HepG2 (cell line): ENCODE measurements around the gene CSKMT. TPM values are rescaled to one million over a fixed set of nuclear protein-coding genes. Genes with fewer than 3 reads are reported as not detected.
A peak's percentile ranks its signal among the peaks of the same experiment; 100 is the strongest.

ENCODE experiments used
- ATAC-seq: fragments of 200-7000 bp; cut with Tn5 transposase; 3 replicates; pipeline ENCODE4 v1.9.1; 2020; ENCODE audit warnings: mild to moderate bottlenecking, moderate library complexity
- BruUV-seq: library from RNA; stranded (reverse); fragments of 400-500 nt; replicated peaks from 2 replicates; lab custom pipeline; 2021; lab: Mats Ljungman, UMichigan
- CTCF ChIA-PET: fragments of 300-600 bp; formaldehyde crosslinking; extraction: SDS; loops from one replicate; lab custom pipeline; 2021; ENCODE audit warnings: low total read pairs, inconsistent platforms, low intra/inter-chr PET ratio; lab: Yijun Ruan, JAX
- POLR2A ChIA-PET: fragments of 350-600 bp; sonication (Branson Sonifier 250); formaldehyde crosslinking; loops from one replicate; lab custom pipeline; 2020; ENCODE audit warnings: antibody characterized with exemption, inconsistent platforms; lab: Yijun Ruan, JAX
- DNase-seq: peaks from one replicate; pipeline ENCODE4 v3.0.0-alpha.2; 2015; ENCODE audit warnings: low spot score
- FAIRE-seq: peaks from 3 replicates; lab custom pipeline; 2011; peaks lifted over from hg19 to GRCh38; lab: Jason Lieb, UNC
- H2AFZ ChIP-seq: one replicate; pipeline ENCODE4 v1.6.1; 2011; ENCODE audit warnings: low read length, inconsistent platforms
- H3K27ac ChIP-seq: fragments of 300-600 bp; 3 replicates; pipeline ENCODE4 v1.8.0; 2011; ENCODE audit warnings: mixed run types, mild to moderate bottlenecking, mixed read lengths, low read length, inconsistent platforms; ENCODE audit not compliant: insufficient read depth; ENCODE audit errors: extremely low read length
- H3K27me3 ChIP-seq, 2 experiments: fragments of 200-600 bp in 1 of 2; 2 replicates in 1 of 2; 3 replicates in 1 of 2; pipeline versions ENCODE4 v1.6.0 to v1.8.0; 2011; ENCODE audit warnings: low read length in 2 of 2, mild to moderate bottlenecking in 2 of 2, moderate library complexity in 2 of 2, inconsistent platforms in 1 of 2; ENCODE audit not compliant: insufficient read depth in 2 of 2, control insufficient read depth in 1 of 2
- H3K36me3 ChIP-seq, 2 experiments: fragments of 200-600 bp in 1 of 2; replicated peaks in 1 of 2; 2 replicates in 1 of 2; 3 replicates in 1 of 2; pipeline versions ENCODE4 v1.5.1 to v1.8.0; 2011; ENCODE audit warnings: low read length in 2 of 2, inconsistent platforms in 1 of 2; ENCODE audit not compliant: insufficient read depth in 2 of 2, control insufficient read depth in 1 of 2
- H3K4me1 ChIP-seq: 2 replicates; pipeline ENCODE4 v1.5.1; 2012; ENCODE audit warnings: low read length, inconsistent platforms; ENCODE audit not compliant: insufficient read depth
- H3K4me2 ChIP-seq: 2 replicates; pipeline ENCODE4 v1.6.0; 2011; ENCODE audit warnings: low read depth, low read length, inconsistent platforms
- H3K4me3 ChIP-seq, 3 experiments: fragments of 200-600 bp in 1 of 3; sonication (generic), shearing (Covaris generic) in 1 of 3; replicated peaks in 1 of 3; 2 replicates each; pipeline ENCODE4 v1.5.1; 2011 to 2016; ENCODE audit warnings: low read length in 3 of 3, inconsistent platforms in 2 of 3, low read depth in 2 of 3, mild to moderate bottlenecking in 2 of 3, control low read depth in 1 of 3, mixed read lengths in 1 of 3; ENCODE audit not compliant: insufficient read depth in 1 of 3
- H3K79me2 ChIP-seq: one replicate; pipeline ENCODE4 v1.6.1; 2011; ENCODE audit warnings: low read length, inconsistent platforms; ENCODE audit not compliant: insufficient read depth
- H3K9ac ChIP-seq: 2 replicates; pipeline ENCODE4 v1.6.0; 2011; ENCODE audit warnings: mild to moderate bottlenecking, low read depth, low read length, inconsistent platforms; ENCODE audit not compliant: insufficient read depth
- H3K9me3 ChIP-seq: 2 replicates; pipeline ENCODE4 v1.5.1; 2012; ENCODE audit warnings: mild to moderate bottlenecking, low read length
- H4K20me1 ChIP-seq: 2 replicates; pipeline ENCODE4 v1.6.0; 2011; ENCODE audit warnings: inconsistent platforms, mild to moderate bottlenecking, low read length, moderate library complexity; ENCODE audit not compliant: insufficient read depth
- ATAD3A ChIP-seq: sonication (generic); formaldehyde crosslinking; IDR thresholded peaks from 2 replicates; pipeline ENCODE4 v1.4.0; 2020; ENCODE audit warnings: missing genetic modification reagents
- CHD4 ChIP-seq: fragments of 200-600 bp; sonication (generic); IDR thresholded peaks from 2 replicates; pipeline ENCODE4 v1.7.0; 2017; ENCODE audit warnings: mild to moderate bottlenecking, low read length, borderline replicate concordance
- DMAP1 ChIP-seq: IDR thresholded peaks from 2 replicates; pipeline ENCODE4 v1.6.1; 2016
- DPF2 ChIP-seq: sonication (generic); formaldehyde crosslinking; IDR thresholded peaks from 2 replicates; pipeline ENCODE4 v1.4.0; 2020; ENCODE audit warnings: mild to moderate bottlenecking, low read depth, missing genetic modification reagents, borderline replicate concordance
- HDAC2 ChIP-seq: sonication (generic); formaldehyde crosslinking; IDR thresholded peaks from 2 replicates; pipeline ENCODE4 v1.4.0; 2020; ENCODE audit warnings: missing genetic modification reagents
- KDM6A ChIP-seq: IDR thresholded peaks from 2 replicates; pipeline ENCODE4 v1.6.1; 2016; ENCODE audit warnings: low read depth
- MTF2 ChIP-seq: sonication (generic); formaldehyde crosslinking; IDR thresholded peaks from 2 replicates; pipeline ENCODE4 v1.5.0; 2020; ENCODE audit warnings: missing genetic modification reagents, borderline replicate concordance
- NCOA5 ChIP-seq: sonication (generic); formaldehyde crosslinking; IDR thresholded peaks from 2 replicates; pipeline ENCODE4 v1.4.0; 2020; ENCODE audit warnings: missing genetic modification reagents
- SP140L ChIP-seq: sonication (generic); formaldehyde crosslinking; IDR thresholded peaks from 2 replicates; pipeline ENCODE4 v1.4.0; 2020; ENCODE audit warnings: missing genetic modification reagents, borderline replicate concordance
- SRY ChIP-seq: sonication (generic); formaldehyde crosslinking; IDR thresholded peaks from 2 replicates; pipeline ENCODE4 v1.8.0; 2022; ENCODE audit warnings: mild to moderate bottlenecking, missing genetic modification reagents
- TSC22D2 ChIP-seq: sonication (generic); formaldehyde crosslinking; IDR thresholded peaks from 2 replicates; pipeline ENCODE4 v1.5.1; 2020; ENCODE audit warnings: missing genetic modification reagents, mild to moderate bottlenecking, borderline replicate concordance
- ZFP36L2 ChIP-seq: sonication (generic); formaldehyde crosslinking; IDR thresholded peaks from 2 replicates; pipeline ENCODE4 v1.4.0; 2020; ENCODE audit warnings: missing genetic modification reagents
- ZFP90 ChIP-seq: sonication (generic); formaldehyde crosslinking; IDR thresholded peaks from 2 replicates; pipeline ENCODE4 v1.8.0; 2022; ENCODE audit warnings: missing genetic modification reagents, mild to moderate bottlenecking, inconsistent platforms, borderline replicate concordance
- ZHX1 ChIP-seq: sonication (generic); formaldehyde crosslinking; IDR thresholded peaks from 2 replicates; pipeline ENCODE4 v1.8.1; 2022; ENCODE audit warnings: low read depth, mild to moderate bottlenecking, missing genetic modification reagents
- ZNF124 ChIP-seq: sonication (generic); formaldehyde crosslinking; IDR thresholded peaks from 2 replicates; pipeline ENCODE4 v1.4.0; 2020; ENCODE audit warnings: missing genetic modification reagents
- ZNF232 ChIP-seq: sonication (generic); formaldehyde crosslinking; IDR thresholded peaks from 2 replicates; pipeline ENCODE4 v1.4.0; 2020; ENCODE audit warnings: missing genetic modification reagents, borderline replicate concordance
- ZNF263 ChIP-seq: sonication (generic); formaldehyde crosslinking; IDR thresholded peaks from 2 replicates; pipeline ENCODE4 v1.4.0; 2020; ENCODE audit warnings: missing genetic modification reagents
- ZNF296 ChIP-seq: sonication (generic); formaldehyde crosslinking; conservative IDR thresholded peaks from 2 replicates; pipeline ENCODE4 v1.5.0; 2020; ENCODE audit warnings: mild to moderate bottlenecking, missing genetic modification reagents
- ZNF556 ChIP-seq: sonication (generic); formaldehyde crosslinking; IDR thresholded peaks from 2 replicates; pipeline ENCODE4 v1.4.0; 2020; ENCODE audit warnings: mild to moderate bottlenecking, missing genetic modification reagents, borderline replicate concordance
- ZNF562 ChIP-seq: sonication (generic); formaldehyde crosslinking; IDR thresholded peaks from 2 replicates; pipeline ENCODE4 v1.8.0; 2022; ENCODE audit warnings: missing genetic modification reagents, borderline replicate concordance
- ZNF678 ChIP-seq: sonication (generic); formaldehyde crosslinking; IDR thresholded peaks from 2 replicates; pipeline ENCODE4 v1.4.0; 2020; ENCODE audit warnings: mild to moderate bottlenecking, missing genetic modification reagents
- ZSCAN29 ChIP-seq: sonication (generic); formaldehyde crosslinking; conservative IDR thresholded peaks from 2 replicates; pipeline ENCODE4 v1.4.0; 2020; ENCODE audit warnings: mild to moderate bottlenecking, missing genetic modification reagents
- WGBS: methylation state at CpG from one replicate; pipeline ENCODE4 v1.1.6; 2017; ENCODE audit warnings: low lambda C conversion rate; 5-methylcytosine and 5-hydroxymethylcytosine counted together
- in situ Hi-C: cut with HindIII; loops from 2 replicates; pipeline ENCODE4 v1.10.0; 2017; ENCODE audit warnings: low pct_unique_long_range_greater_than_20kb; ENCODE audit not compliant: extremely low pct_ligation_motif_present
- intact Hi-C: fragments of 100-400 bp; cut with micrococcal nuclease; formaldehyde crosslinking; loops from one replicate; pipeline ENCODE4 v1.10.0; 2022; ENCODE audit not compliant: unreplicated experiment
- polyA plus RNA-seq, 8 experiments: library from polyadenylated mRNA; depleted of rRNA in 3 of 8; stranded (reverse) in 7 of 8; unstranded in 1 of 8; fragments of >200 nt; fragmentation: Illumina TruSeq in 4 of 8; extraction: Trizol in 4 of 8; gene quantifications; 2 replicates each; pipeline versions ENCODE4 v1.2.1 to v1.2.3, GENCODE V29; 2011 to 2016; ENCODE audit warnings: low read depth in 4 of 8, missing spikeins in 1 of 8, mixed read lengths in 1 of 8; ENCODE audit not compliant: insufficient read depth in 1 of 8
- total RNA-seq, 5 experiments: library from RNA; depleted of rRNA; stranded (reverse); fragments of >200 nt; fragmentation: Illumina TruSeq; extraction: Trizol; gene quantifications; 2 replicates each; pipeline ENCODE4 v1.2.3, GENCODE V29; 2016; ENCODE audit warnings: low read depth in 1 of 5

Gene CSKMT
- total and polyA plus RNA-seq, 2 of the 13 experiments (the other 11 are each of a cell fraction or from before 2014, with no cell fraction given): 7.6 to 31.8 TPM

GRCh38 chr11:62664405-62665074 is 572 bp upstream of the CSKMT start:
- no peaks in the 10 kb centered on the region; a peak in 1 of 5 replicates for H3K27me3 ChIP-seq
- ChIA-PET POLR2A (interaction anchor here (0.7 to 4.5 kb wide), 40 partner anchors 10 to 271 kb away, joined by 3 to 186 read pairs (median 10); partner anchors contain the start of genes AHNAK, B3GAT3, EEF1G and GANAB), CTCF (no interaction called here)
- intact Hi-C loops: no loop called here
- H3K9ac ChIP-seq: peak overlapping the region; percentile 91
- TSS peak; percentile 73 for BruUV-seq
- WGBS: 6% methylated on average over 8 of the region's 36 CpGs
- H3K36me3 ChIP-seq: peaks cover 0 to 15% of the 10 kb centered on the region in 2 experiments; a peak in 2 of 5 replicates
- no peak for FAIRE-seq
- H3K4me2 ChIP-seq: peak overlapping the region; percentile 52
- H3K79me2 ChIP-seq: peaks cover 35% of the 10 kb centered on the region
- H3K9me3 ChIP-seq: no peaks in the 10 kb centered on the region
- in situ Hi-C loops: no loop called here
- peak overlapping the region; percentile 84 for H3K27ac ChIP-seq
- peaks cover 41% of the 10 kb centered on the region for H3K4me1 ChIP-seq
- H3K4me3 ChIP-seq: peak overlapping the region; percentile 69 to 97 (median 91)
- ATAC-seq: peak; percentile 62
- peak; percentile 64 for DNase-seq
- no peak overlapping the region for H2AFZ ChIP-seq
- H4K20me1 ChIP-seq: no peaks in the 10 kb centered on the region; the same call in none of the 2 replicates
- TF ChIP-seq CHD4 (peak; percentile 60; the same call in 1 of the 2 replicates), ZNF562 (no peak), ZNF232 (no peak; the same call in 1 of the 2 replicates), ZNF124 (CRISPR knock-in tag) (peak; percentile 28; the same call in 1 of the 2 replicates), SP140L (CRISPR knock-in tag) (no peak), KDM6A (CRISPR knock-in tag) (no peak), ZNF556 (CRISPR knock-in tag) (no peak), ZHX1 (CRISPR knock-in tag) (no peak), ZFP36L2 (CRISPR knock-in tag) (no peak), DMAP1 (CRISPR knock-in tag) (no peak), NCOA5 (CRISPR knock-in tag) (no peak), ZNF296 (0 out of 2 replicates have a peak, but pooled peaks have one; percentile 19), ZSCAN29 (CRISPR knock-in tag) (no peak), ATAD3A (CRISPR knock-in tag) (no peak), ZNF263 (peak; percentile 68), SRY (CRISPR knock-in tag) (no peak), HDAC2 (CRISPR knock-in tag) (no peak), MTF2 (CRISPR knock-in tag) (no peak), ZNF678 (CRISPR knock-in tag) (no peak), ZFP90 (peak; percentile 20; the same call in 1 of the 2 replicates), TSC22D2 (CRISPR knock-in tag) (0 out of 2 replicates have a peak, but pooled peaks have one; percentile 4), DPF2 (no peak)
